A549 treated with RU486 at 1 μM for 4 hours (cell line): ENCODE measurements around the gene FOXB1. TPM values are rescaled to one million over a fixed set of nuclear protein-coding genes. Genes with fewer than 3 reads are reported as not detected.

Source experiments
- total RNA-seq: library from RNA; stranded (reverse); fragments of 200-300 nt; extraction: Qiagen RNA extraction; gene quantifications from 5 replicates; pipeline ENCODE4 v1.2.3, GENCODE V29; 2022; ENCODE audit warnings: low read depth

FOXB1 gene
- total RNA-seq: not detected in 5 replicates

GRCh38 chr15:60004009-60004845 lies at the start of gene FOXB1:
TSS of gene FOXB1 (plus strand) at chr15:60004311. CDS start at chr15:60004964, 653 bp downstream.

